Aorta (tissue), 5 donors: ENCODE results near the gene UBE2L5. TPM values are rescaled to one million over a fixed set of nuclear protein-coding genes. Genes with fewer than 3 reads are reported as not detected.

Experiments
- ATAC-seq: fragments of 200-7000 bp; cut with Tn5 transposase; one replicate; pipeline ENCODE4 v1.9.1; 2022; ENCODE audit warnings: moderate library complexity; ENCODE audit not compliant: low FRiP score
- DNase-seq, 2 donors: peaks; one replicate each; pipeline ENCODE4 v3.0.0-alpha.2; 2020
- H3K27ac ChIP-seq, 2 donors: one replicate each; pipeline ENCODE4 v1.5.1; 2013; ENCODE audit warnings: low read length in 2 of 2, mild to moderate bottlenecking in 2 of 2, moderate library complexity in 2 of 2, control low read depth in 1 of 2, inconsistent platforms in 1 of 2, low read depth in 1 of 2
- H3K27me3 ChIP-seq, 2 donors: one replicate each; pipeline ENCODE4 v1.6.1; 2013; ENCODE audit warnings: control low read depth in 1 of 2, low read length in 1 of 2, mild to moderate bottlenecking in 1 of 2, moderate library complexity in 1 of 2; ENCODE audit not compliant: insufficient read depth in 2 of 2, control insufficient read depth in 1 of 2
- H3K36me3 ChIP-seq, 2 donors: one replicate each; pipeline ENCODE4 v1.6.1; 2013; ENCODE audit warnings: control low read depth in 1 of 2, low read length in 1 of 2, mild to moderate bottlenecking in 1 of 2; ENCODE audit not compliant: insufficient read depth in 2 of 2, control insufficient read depth in 1 of 2
- H3K4me1 ChIP-seq, 2 donors: one replicate each; pipeline ENCODE4 v1.6.1; 2013; ENCODE audit warnings: low read length in 2 of 2, control low read depth in 1 of 2, mild to moderate bottlenecking in 1 of 2, moderate library complexity in 1 of 2; ENCODE audit not compliant: insufficient read depth in 2 of 2, control insufficient read depth in 1 of 2
- H3K4me3 ChIP-seq, 2 donors: one replicate each; pipeline ENCODE4 v1.5.1; 2013; ENCODE audit warnings: low read length in 2 of 2, control low read depth in 1 of 2, mild to moderate bottlenecking in 1 of 2
- H3K9me3 ChIP-seq: one replicate; pipeline ENCODE4 v1.6.1; 2013; ENCODE audit warnings: mild to moderate bottlenecking, low read length; ENCODE audit not compliant: control insufficient read depth
- WGBS, 2 donors: extraction: QIAGEN DNeasy Blood & Tissue Kit; methylation state at CpG; one replicate each; pipeline ENCODE4 v1.1.7; 2013; 5-methylcytosine and 5-hydroxymethylcytosine counted together
- intact Hi-C, 2 donors: fragments of 100-400 bp; cut with DNase I; formaldehyde crosslinking; loops; one replicate each; pipeline versions ENCODE4 v1.14.2 to v1.15.0; 2022
- polyA plus RNA-seq, 2 donors: library from polyadenylated mRNA; stranded (reverse); fragments of 200-250 nt; gene quantifications; one replicate each; pipeline ENCODE4 v1.2.3, GENCODE V29; 2013
- total RNA-seq, 2 donors: library from RNA; stranded (reverse); fragmentation: NEBNext Ultra II Directional; extraction: Animal tissue kit (Norgen Biotek cat#: 25700); gene quantifications; one replicate each; pipeline ENCODE4 v1.2.1, GENCODE V29; 2021
- donor health status: healthy with polysubstance abuse.
- donor health status: Bipolar disorder and iron deficiency.
- donor health status: DM: no; HTN: no; CAD: no.
- donor health status: DM: no; HTN: no; CAD: no.
- donor health status: DM: yes; HTN: yes; CAD: no.

UBE2L5 gene
- total and polyA plus RNA-seq, 4 donors, result 0.61 to 1.7 TPM; not detected in 2

DNA sequence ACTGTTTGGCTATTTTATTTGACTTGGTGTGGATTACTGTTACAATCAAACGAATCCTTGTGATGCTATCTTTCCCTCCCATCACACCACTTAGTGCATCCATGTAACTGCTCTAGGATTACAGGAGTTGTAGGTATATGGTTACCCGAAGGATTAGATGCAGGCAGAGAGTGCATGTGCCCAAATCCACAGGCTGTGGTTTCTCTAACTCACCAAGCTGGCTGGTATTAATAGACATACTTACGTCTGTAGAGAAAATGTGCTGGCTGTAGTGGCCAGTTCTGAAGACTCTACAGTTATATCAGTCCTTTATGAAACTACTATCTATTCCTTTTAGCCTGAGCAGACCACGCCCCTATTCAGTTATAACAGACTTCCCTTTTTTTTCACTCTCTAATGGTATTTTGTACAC is 44.6 kb downstream of the UBE2L5 start:
- peaks cover 0 to 1% of the 10 kb centered on the region in 2 donors for H3K4me1 ChIP-seq
- DNase-seq (no peak), ATAC-seq (no peak)
- no peaks in the 10 kb centered on the region for H3K9me3 ChIP-seq
- no peaks in the 10 kb centered on the region for H3K36me3 ChIP-seq
- intact Hi-C loops, result loop anchor here (5.0 to 10.0 kb wide), 6 partner anchors 122 to 612 kb away; partner anchors contain the start of genes UBL3 (in 1 of the 2) and USPL1 (in 1 of the 2)
- WGBS, 2 donors, result 43 to 45% methylated on average over 4 of the region's 4 CpGs
- H3K27ac ChIP-seq, result no peak overlapping the region
- H3K27me3 ChIP-seq, result no peaks in the 10 kb centered on the region
- H3K4me3 ChIP-seq, result no peak overlapping the region

- no peak for ATAC-seq
- Histone ChIP-seq H3K36me3 (no peaks in the 10 kb centered on the region), H3K4me1 (no peaks in the 10 kb centered on the region), H3K4me3 (no peak overlapping the region), H3K27me3 (no peaks in the 10 kb centered on the region), H3K27ac (no peak overlapping the region), H3K9me3 (no peaks in the 10 kb centered on the region)
- DNase-seq, result no peak
- intact Hi-C loops, result loop anchor here in 1 of 2 donors (10.0 kb wide), 1 partner anchor 571 kb away; no protein-coding TSS in a partner anchor
- 95 to 97% methylated on average over 1 of the region's 1 CpG for whole genome bisulfite sequencing, 2 donors
These were observed 51.4 kb downstream of the UBE2L5 start for GRCh38 chr13:30473675-30474074.

- Histone ChIP-seq H3K36me3 (no peaks in the 10 kb centered on the region), H3K27me3 (no peaks in the 10 kb centered on the region), H3K27ac (no peak overlapping the region), H3K4me1 (no peaks in the 10 kb centered on the region), H3K4me3 (no peak overlapping the region), H3K9me3 (no peaks in the 10 kb centered on the region)
- no peak for DNase-seq
- intact Hi-C loops, result loop anchor here in 1 of 2 donors (10.0 kb wide), 1 partner anchor 567 kb away; no protein-coding TSS in a partner anchor
- WGBS, 2 donors, result 81 to 82% methylated on average over 4 of the region's 4 CpGs
- ATAC-seq, result no peak
These were observed 55.3 kb downstream of the UBE2L5 start for GRCh38 chr13:30477346-30478195.

Other genes starting within 250 kb of the UBE2L5 start
- 10 to 100 TPM; 37.1 to 43.8 TPM for gene KATNAL1, start 114.9 kb upstream of the UBE2L5 start, total RNA-seq
- 1 to 10 TPM; 6.3 to 6.9 TPM for gene KATNAL1, start 114.9 kb upstream of the UBE2L5 start, polyA plus RNA-seq
- 100 to 1,000 TPM; 213 to 235 TPM for gene HMGB1, start 43.4 kb downstream of the UBE2L5 start, total RNA-seq
- gene HMGB1, start 43.4 kb downstream of the UBE2L5 start, polyA plus RNA-seq, result 100 to 1,000 TPM; 389 to 410 TPM
- 10 to 100 TPM; 15.6 to 18.8 TPM for gene USPL1, start 195.4 kb downstream of the UBE2L5 start, total RNA-seq
- 1 to 10 TPM; 3.3 to 6.7 TPM for gene USPL1, start 195.4 kb downstream of the UBE2L5 start, polyA plus RNA-seq